ENCODE results near the gene SORCS3.

The SORCS3 gene

DNA sequence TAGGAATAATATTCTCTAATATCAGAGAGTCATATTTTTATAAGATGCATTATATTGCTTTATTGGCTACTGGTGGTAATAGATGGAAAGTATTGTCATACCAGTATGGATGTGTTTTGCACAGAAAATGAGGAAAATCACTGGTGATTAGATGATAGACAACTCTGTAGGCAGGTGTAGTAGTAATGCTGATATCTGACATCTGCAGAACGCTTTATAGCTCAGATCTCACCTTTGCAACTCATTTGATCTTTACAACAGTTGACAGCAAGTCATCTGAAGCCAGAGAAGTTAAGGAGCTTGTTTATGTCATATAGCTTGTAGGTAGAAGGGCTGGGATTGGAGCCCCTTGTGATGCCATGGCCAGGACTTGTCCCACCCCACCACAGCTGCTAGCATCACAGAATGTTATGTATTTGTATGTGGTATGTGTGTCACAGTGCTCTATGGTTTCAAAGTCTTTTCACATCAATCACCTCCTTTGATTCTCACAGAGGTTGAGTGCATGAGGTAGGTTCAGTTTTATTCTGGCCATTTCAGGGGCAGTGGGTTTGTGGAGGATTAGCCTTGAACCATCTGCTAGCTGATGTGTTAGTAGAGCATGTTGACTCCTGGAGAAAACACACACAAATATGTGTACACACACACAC lies 140.0 kb downstream of the SORCS3 start:
- no peak for DNase-seq

DNA sequence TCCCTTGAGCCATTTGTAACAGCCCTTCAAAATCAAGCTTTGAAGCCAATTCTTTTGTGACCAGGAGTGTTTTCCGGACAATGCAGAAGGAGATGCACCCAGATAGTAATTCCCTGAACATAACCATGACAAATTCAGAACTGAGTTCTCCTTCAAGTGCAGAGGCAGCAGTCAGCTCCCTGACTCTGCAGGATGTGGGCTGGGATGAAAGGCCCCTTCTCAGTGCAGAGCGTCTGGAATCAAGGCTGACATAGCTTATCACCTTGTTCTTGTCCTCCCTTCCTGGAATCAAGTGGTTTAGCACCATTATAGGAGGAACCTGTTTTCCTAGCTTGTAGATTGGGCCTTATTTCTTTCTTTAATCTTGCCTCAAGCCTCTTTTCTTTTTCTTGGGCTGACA lies 143.4 kb downstream of the SORCS3 start:
- no peak for DNase-seq

GRCh38 chr10:104791471-104791870 lies 150.4 kb downstream of the SORCS3 start:
- DNase-seq: no peak

- DNase-seq: no peak
Observed at GRCh38 chr10:104795411-104795810, 154.3 kb downstream of the SORCS3 start.

DNA sequence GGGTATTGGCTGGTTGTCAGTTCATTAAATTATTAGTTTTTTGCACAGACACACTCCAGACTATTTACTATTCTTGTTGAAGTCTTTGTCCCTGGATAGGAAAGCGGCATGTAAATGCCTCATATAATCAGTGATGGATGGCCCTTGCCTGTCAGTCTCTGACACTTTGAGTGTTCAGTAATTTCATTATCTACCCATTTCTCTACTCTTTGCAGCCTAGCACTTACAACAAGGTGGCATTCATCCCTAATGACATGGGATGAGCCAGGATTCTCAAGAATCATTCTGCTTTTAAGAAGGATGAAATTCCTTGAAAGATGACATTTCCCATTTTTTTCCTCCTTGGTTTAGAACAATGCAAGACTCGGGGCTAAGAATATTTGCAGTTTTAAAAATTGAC lies 155.7 kb downstream of the SORCS3 start:
- DNase-seq: no peak

GRCh38 chr10:104802941-104803340 lies 161.9 kb downstream of the SORCS3 start:
- DNase-seq: no peak

- DNase-seq: no peak
Observed at GRCh38 chr10:104804880-104805279, 163.8 kb downstream of the SORCS3 start.

GRCh38 chr10:104806801-104807200 lies 165.7 kb downstream of the SORCS3 start:
- DNase-seq: no peak

DNA sequence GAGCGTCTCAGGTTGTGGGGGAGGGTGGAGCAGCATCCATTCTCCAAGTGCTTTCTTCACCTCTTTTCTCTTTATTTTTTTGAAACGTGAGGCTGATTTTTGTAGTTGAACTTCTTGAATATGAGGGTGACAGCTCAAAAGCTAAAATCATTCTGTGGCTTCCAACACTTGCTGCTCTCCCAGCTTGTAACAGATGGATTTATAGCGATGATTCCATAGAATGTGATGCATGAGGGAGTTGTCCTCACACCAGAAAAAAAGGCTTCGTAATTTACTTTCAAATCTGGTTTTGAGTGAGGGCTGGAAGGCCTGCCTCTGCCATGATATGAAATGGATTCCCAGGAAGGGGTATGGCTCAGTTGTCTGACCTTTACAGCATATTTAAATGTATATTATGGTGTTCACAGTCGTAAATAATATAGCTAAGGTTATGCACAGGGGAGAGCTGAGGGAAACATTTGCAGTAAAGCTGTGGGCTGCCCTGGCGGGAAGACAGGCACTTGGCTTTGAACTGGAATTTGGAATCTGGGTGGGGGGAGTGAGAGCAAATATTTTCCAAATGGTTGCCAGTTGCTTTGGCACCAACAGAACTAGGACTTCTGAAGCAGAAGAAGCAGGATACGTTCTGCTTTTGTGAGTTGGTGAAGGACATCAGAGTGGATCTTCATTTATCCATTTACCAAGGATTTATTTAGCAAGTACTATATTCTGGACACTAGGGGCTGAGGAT lies 166.7 kb downstream of the SORCS3 start:
- DNase-seq: no peak

- no peak for DNase-seq
Observed at GRCh38 chr10:104809288-104810090, 168.4 kb downstream of the SORCS3 start.

- DNase-seq: no peak
Observed at GRCh38 chr10:104811166-104811565, 170.1 kb downstream of the SORCS3 start.

GRCh38 chr10:104816501-104816900 lies 175.4 kb downstream of the SORCS3 start:
- DNase-seq: no peak

DNA sequence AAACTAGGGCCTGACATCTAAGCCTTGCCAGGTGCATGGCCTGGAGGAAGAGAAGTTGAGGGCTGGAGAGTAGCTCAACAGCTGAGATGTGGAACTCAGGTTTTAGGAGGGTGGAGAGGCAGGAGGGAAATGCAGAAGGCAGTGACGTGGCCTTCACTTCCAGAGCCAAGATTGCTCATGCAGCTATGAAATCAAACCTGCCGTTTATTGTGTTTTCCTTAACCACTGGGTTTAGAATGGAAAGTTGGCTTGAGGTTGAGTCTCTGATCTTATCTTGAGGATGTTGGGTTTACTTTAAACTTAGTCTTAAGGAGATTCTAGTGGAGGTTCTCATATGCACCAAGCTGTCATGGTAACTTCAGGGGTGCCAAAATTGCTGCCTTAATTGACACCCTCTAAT lies 178.6 kb downstream of the SORCS3 start:
- DNase-seq: no peak

DNA sequence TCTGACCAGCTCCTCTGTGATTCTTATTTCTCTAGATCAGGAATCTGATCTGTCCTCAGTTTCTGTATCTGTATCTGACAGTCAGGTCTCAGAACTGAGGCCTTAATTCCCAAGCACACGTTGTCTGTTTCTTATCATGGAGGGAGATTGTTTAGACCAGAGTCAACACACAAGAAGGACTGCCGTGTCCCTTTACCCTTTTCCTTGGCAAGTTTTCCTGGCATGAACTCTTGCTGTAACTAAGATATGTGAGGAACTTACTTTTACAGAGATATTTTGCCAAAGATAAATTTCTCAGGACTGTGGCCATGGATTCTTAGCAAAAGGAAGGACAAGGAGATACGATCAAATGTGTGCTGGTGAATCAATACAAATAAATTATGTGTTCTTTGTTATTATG lies 181.0 kb downstream of the SORCS3 start:
- DNase-seq: no peak

DNA sequence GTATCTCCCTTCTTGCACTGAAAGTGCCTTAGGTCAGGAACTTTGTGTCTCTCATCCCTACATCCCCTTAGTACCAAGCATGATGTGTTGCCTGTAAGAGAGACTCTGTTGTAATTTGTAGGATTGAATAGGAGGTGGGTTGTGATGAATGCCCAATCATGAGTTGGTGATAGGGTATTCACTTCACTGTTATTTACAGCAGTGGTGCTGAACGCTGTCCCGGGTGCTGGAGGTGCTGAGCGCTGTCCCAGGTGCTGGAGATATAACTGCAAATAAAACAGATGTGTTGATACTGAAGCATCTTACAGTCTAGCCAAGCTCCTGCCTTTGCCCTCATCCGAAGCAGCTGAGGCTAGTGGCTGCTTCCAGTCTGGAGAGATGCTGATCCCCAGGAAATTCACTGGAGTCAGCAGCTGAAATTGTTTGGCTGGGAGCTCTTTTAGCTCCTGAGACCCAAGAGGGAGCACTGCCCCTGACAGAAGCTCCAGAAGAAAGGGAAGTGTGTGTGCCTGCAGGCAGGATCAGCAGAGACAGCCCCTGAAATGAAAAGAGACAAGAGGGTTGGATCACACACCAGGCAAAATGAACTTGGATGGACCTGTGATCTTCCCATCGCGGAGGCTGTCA lies 183.4 kb downstream of the SORCS3 start:
- peak; percentile 7 for DNase-seq

- no peak for DNase-seq
Observed at GRCh38 chr10:104831272-104831671, 190.2 kb downstream of the SORCS3 start.

DNA sequence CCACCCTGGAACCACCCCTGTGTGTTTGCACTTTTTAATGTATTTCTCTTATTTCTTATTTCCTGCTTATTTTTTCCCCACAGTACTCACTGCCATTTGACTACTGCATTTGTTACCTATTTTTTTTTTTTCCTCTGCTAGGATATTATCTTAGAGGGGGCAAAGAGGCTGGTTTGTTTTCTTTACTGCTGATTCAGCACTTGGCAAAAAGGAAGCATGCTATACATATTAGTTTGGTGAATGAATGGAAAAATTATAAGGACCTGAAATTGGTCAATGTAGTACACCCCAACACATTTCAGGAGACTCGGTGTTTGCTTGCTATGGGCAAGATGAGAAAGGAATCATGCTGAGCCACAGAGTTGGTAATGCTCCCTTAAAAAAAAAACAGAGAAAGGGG lies 193.5 kb downstream of the SORCS3 start:
- DNase-seq: no peak

DNA sequence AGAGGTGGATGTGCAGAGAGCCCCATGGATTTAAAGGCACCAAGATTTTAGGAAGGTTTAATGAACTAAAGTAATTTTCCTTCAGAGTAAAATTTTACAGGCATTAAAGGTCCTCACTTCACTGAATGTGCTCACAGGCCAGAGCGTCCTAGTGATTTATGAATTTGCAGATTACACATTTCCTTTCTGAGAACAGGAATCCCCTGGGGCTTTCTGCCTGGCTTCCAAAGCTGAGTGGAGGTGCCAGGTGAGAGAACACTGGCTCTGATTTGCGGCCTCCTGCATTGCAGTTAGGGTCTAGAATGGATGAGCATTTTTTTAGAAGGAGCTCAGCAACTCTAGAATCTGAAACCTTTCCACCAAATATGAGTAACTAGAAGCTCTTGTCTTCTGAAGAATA lies 194.3 kb downstream of the SORCS3 start:
- DNase-seq: no peak

- no peak for DNase-seq
Observed at GRCh38 chr10:104842704-104843103, 201.6 kb downstream of the SORCS3 start.

DNA sequence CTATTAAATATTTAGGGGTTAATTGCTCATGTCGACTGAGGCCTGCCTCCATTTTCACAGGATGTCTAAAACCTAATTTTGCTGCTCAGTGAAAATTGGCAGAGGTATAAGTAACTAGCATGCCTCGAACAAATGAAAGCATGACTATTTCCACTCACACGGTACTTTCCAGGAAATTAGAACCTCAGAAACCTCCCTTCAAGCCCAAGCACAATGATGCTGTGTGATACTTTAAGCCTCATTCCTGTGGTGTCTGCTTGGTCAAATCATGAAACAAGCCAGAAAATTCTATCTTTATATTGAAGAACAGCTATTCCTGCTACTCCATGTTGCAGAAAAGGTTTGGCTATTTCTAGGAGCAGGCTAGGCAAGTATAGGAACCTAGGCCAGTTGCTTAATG lies 203.0 kb downstream of the SORCS3 start:
- no peak for DNase-seq

GRCh38 chr10:104850023-104850422 lies 208.9 kb downstream of the SORCS3 start:
- no peak for DNase-seq

DNA sequence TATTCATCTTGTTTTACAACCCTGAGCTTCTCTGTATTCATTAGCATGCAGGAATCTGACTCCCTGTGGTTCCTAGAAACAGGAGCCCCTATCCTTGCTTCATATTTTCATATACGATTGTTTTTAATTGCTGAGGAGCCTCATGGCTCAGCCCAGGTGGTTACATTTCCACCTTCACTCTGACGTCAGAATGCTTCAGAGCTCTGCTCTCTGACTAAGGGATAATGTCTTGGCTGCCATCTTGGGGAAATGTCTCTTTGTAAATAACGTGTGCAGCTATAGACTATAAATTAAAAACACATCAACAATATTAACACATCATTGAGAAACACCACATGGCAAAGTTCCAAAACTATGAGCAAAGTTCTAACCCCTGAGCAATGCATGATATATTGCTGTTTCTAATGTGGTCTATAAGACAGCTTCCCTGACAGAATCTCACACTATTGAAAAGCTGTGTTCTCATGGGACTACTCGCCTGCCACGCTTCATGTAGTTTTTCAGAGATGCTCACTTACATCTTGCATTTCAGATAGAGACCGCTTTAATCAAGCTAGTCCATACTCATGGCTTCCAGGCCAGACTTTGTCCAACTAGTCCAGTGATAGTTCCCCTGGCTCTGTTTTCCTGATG lies 227.0 kb downstream of the SORCS3 start:
- DNase-seq: no peak

DNA sequence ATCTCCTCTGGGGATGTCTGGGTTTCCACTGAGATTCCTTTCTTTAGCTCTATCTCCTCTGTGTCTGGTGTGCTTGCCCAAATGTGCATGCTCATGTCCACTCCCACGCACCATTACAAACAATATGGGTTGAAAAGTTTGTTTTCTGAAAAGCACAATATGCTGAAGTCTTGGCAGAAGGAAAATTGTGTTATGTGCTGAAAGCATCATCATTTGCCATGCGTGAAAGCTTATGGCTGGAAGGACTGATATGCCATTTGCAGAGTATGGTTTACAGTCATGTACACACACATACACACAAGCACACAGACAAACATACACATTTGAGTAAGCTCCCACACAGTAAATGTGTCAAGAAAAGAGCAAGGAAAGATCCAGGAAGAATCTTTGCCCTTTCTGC lies 231.6 kb downstream of the SORCS3 start:
- no peak for DNase-seq
